Panc1 (cell line): ENCODE measurements around the gene NDUFA12.

Experiments
- POLR2AphosphoS5 ChIP-seq: IDR thresholded peaks from 2 replicates; pipeline ENCODE4 v1.6.1; 2012; ENCODE audit warnings: mild to moderate bottlenecking, low read depth, low read length, moderate library complexity
- TF ChIP-seq, protein P1 (sequence below): fragments of 450-650 bp; IDR thresholded peaks from 2 replicates; pipeline ENCODE4 v1.5.1; 2017; ENCODE audit warnings: mild to moderate bottlenecking
- TF ChIP-seq, protein P2 (sequence below), 2 experiments: IDR thresholded peaks; 2 replicates each; pipeline ENCODE4 v1.6.1; 2011 to 2012; ENCODE audit warnings: low read depth in 2 of 2, control low read depth in 1 of 2, low read length in 1 of 2, mild to moderate bottlenecking in 1 of 2, moderate library complexity in 1 of 2; ENCODE audit not compliant: insufficient read depth in 1 of 2

DNA sequence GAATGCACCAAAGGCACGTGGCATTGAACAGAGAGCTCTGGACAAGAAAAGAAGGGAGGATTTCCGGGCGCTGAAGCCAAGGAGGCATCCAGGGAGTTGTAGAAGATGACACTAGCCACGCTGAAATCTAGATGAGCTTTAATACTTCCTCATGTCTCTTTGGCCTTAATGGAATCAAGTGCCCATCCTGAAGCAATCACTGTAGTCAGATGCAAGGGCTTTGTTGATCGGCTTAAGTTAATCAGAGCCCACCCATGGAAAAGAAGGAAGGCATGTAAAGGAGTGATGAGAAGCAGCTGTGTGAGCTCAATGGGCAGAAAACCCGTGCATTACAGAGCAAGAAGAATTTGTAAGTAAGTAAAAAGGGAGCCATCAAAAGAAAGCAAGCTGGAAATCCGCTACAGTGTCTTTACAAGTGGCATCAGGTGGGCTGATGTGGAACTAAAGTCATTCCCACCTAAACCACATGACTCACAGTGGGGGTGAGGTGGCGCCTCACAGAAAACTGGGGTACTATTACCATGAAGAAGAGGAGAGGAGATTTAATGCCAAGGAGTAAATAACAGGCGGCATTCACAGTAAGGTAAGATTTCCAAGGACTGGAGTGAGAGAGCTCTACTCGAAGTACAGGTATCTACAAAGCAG lies 48.4 kb downstream of the NDUFA12 start:
- TF ChIP-seq, protein P1, sequence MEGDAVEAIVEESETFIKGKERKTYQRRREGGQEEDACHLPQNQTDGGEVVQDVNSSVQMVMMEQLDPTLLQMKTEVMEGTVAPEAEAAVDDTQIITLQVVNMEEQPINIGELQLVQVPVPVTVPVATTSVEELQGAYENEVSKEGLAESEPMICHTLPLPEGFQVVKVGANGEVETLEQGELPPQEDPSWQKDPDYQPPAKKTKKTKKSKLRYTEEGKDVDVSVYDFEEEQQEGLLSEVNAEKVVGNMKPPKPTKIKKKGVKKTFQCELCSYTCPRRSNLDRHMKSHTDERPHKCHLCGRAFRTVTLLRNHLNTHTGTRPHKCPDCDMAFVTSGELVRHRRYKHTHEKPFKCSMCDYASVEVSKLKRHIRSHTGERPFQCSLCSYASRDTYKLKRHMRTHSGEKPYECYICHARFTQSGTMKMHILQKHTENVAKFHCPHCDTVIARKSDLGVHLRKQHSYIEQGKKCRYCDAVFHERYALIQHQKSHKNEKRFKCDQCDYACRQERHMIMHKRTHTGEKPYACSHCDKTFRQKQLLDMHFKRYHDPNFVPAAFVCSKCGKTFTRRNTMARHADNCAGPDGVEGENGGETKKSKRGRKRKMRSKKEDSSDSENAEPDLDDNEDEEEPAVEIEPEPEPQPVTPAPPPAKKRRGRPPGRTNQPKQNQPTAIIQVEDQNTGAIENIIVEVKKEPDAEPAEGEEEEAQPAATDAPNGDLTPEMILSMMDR, result no peak
- TF ChIP-seq, protein P2, sequence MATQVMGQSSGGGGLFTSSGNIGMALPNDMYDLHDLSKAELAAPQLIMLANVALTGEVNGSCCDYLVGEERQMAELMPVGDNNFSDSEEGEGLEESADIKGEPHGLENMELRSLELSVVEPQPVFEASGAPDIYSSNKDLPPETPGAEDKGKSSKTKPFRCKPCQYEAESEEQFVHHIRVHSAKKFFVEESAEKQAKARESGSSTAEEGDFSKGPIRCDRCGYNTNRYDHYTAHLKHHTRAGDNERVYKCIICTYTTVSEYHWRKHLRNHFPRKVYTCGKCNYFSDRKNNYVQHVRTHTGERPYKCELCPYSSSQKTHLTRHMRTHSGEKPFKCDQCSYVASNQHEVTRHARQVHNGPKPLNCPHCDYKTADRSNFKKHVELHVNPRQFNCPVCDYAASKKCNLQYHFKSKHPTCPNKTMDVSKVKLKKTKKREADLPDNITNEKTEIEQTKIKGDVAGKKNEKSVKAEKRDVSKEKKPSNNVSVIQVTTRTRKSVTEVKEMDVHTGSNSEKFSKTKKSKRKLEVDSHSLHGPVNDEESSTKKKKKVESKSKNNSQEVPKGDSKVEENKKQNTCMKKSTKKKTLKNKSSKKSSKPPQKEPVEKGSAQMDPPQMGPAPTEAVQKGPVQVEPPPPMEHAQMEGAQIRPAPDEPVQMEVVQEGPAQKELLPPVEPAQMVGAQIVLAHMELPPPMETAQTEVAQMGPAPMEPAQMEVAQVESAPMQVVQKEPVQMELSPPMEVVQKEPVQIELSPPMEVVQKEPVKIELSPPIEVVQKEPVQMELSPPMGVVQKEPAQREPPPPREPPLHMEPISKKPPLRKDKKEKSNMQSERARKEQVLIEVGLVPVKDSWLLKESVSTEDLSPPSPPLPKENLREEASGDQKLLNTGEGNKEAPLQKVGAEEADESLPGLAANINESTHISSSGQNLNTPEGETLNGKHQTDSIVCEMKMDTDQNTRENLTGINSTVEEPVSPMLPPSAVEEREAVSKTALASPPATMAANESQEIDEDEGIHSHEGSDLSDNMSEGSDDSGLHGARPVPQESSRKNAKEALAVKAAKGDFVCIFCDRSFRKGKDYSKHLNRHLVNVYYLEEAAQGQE (IDR thresholded peaks at IDR 0.05; ENCODE audit: insufficient read depth in 1 of 2, low read depth in 2 of 2, low read length in 1 of 2), result no peak
- no peak for TF ChIP-seq POLR2AphosphoS5
